NCI-H2196 (cell line): ENCODE results near the gene ZNF879.

Experiments
- DNase-seq: peaks from one replicate; lab custom pipeline; 2025; ENCODE audit not compliant: unreplicated experiment; lab: John Stamatoyannopoulos, UW

The ZNF879 gene

GRCh38 chr5:179023528-179024189, at the start of gene ZNF879:
Gene ZNF879, plus strand, starts transcription at chr5:179023804. Its CDS starts 1,201 bp downstream, at chr5:179025005.
- no peak for DNase-seq

GRCh38 chr5:178981381-178981780, 42.2 kb upstream of the ZNF879 start:
- DNase-seq: no peak

GRCh38 chr5:178982941-178983340, 40.7 kb upstream of the ZNF879 start:
- no peak for DNase-seq

GRCh38 chr5:178983728-178984127, 39.9 kb upstream of the ZNF879 start:
- DNase-seq: no peak

- no peak for DNase-seq
These were observed 39.2 kb upstream of the ZNF879 start for GRCh38 chr5:178984145-178985072.

GRCh38 chr5:178986326-178986960, 37.2 kb upstream of the ZNF879 start:
- DNase-seq: no peak

GRCh38 chr5:178988436-178989220, 35.0 kb upstream of the ZNF879 start:
- no peak for DNase-seq

GRCh38 chr5:178989311-178989710, 34.3 kb upstream of the ZNF879 start:
- no peak for DNase-seq

- DNase-seq: no peak
These were observed 33.1 kb upstream of the ZNF879 start for GRCh38 chr5:178990491-178990890.

GRCh38 chr5:178991190-178992145, 32.1 kb upstream of the ZNF879 start:
- no peak for DNase-seq

GRCh38 chr5:178992291-178992895, 31.2 kb upstream of the ZNF879 start:
- DNase-seq: no peak

GRCh38 chr5:178993236-178993765, 30.3 kb upstream of the ZNF879 start:
- DNase-seq: no peak

- DNase-seq: no peak
These were observed 29.5 kb upstream of the ZNF879 start for GRCh38 chr5:178993955-178994579.

GRCh38 chr5:178994580-178995340, 28.8 kb upstream of the ZNF879 start, which contains the start of gene GRM6:
Gene GRM6, minus strand, starts transcription at chr5:178995320. Its CDS starts 376 bp downstream, at chr5:178994944.
- no peak for DNase-seq

GRCh38 chr5:178995341-178995690, 28.3 kb upstream of the ZNF879 start:
- DNase-seq: no peak

GRCh38 chr5:178996156-178996555, 27.4 kb upstream of the ZNF879 start:
- DNase-seq: no peak

- no peak for DNase-seq
These were observed 26.4 kb upstream of the ZNF879 start for GRCh38 chr5:178997191-178997590.

- no peak for DNase-seq
These were observed 25.2 kb upstream of the ZNF879 start for GRCh38 chr5:178998441-178998840.
